ENCODE data around the gene MAP2K7. TPM values are rescaled to one million over a fixed set of nuclear protein-coding genes. Genes with fewer than 3 reads are reported as not detected.
A peak's percentile ranks its signal among the peaks of the same experiment; 100 is the strongest.

The MAP2K7 gene
- total RNA-seq, 1 experiment from 2014 or later: 8.3 TPM

DNA sequence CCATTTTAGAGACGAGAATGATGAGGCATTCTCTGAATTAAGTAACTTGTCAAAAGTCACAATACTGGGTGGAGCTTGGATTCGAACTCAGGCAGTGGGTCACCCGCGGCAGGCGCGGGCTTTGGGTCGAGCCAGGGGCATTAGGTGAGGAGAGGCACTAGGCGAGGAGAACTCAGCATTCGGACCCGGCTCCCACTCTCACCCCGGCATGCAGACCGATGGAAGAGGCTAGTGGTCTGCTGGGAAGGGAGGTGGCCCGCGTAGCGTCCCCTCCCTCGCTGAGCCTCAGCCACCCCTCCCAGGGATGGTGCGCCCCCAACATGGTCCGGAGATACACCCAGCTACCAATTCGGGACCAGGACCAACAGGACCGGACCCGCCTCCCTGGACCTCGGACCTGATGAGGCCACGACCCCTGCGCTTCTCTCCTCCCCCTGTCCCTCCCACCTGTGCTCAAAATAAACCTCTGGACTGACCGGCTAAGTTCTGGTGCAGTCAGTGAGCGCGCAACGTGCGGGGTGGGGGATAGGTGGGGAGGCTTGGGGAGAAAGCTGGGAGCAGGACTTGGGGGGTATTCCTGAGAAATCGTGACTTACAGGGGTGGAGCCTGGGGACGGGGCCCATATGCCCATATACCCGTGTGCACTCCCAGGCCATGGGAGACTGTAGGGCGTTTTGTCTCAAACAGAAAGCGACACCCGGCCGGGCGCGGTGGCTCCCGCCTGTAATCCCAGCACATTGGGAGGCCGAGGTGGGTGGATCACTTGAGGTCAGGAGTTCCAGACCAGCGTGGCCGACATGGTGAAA lies 15.1 kb downstream of the MAP2K7 start:
- no peak for DNase-seq (ENCODE audit: low read depth)

DNA sequence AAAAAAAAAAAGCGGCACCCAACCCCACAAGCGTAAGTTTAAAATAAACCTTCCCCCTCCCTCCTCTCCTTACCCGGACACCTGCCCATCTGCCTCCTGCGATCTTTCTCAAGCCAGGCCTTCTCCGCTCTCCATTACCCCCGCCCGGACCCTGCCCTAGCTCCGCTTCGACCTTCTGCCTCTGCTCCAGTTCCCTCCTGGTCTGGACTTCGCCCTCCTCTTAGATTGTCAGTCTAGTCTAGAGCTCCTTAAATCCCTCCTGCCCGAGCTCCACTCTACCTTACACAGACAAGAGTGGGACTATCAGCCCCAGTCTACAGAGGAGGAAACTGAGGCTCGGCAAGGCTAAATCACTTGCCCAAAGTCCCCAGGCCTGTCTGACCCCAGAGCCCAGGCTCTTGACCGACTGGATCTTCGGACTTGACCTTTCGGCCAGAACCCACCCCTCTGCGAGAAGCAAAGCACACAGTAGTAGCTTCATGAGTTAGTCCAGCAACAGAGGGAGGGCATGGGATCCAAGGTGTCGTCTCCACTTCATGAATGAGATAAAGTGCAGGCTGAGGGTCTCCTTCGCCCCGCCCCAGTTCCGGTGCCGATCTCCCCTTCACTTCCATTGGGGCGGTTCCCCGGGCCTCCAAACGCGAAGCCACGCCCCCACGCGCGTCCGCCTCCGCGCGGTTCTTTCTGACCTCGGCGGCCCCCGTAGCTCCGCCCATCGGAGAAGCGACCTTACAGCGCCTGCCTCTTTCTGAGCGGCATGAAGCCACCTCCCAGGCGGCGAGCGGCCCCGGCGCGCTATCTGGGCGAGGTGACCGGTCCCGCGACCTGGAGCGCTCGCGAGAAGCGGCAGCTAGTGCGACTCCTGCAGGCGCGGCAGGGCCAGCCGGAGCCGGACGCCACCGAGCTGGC lies 16.2 kb downstream of the MAP2K7 start, which contains the start of gene SNAPC2:
SNAPC2 (plus strand) TSS at position 729 of the 909 bp plus-strand sequence; CDS start at position 758, 29 bp downstream.
- DNase-seq (ENCODE audit: low read depth): peak; percentile 92

DNA sequence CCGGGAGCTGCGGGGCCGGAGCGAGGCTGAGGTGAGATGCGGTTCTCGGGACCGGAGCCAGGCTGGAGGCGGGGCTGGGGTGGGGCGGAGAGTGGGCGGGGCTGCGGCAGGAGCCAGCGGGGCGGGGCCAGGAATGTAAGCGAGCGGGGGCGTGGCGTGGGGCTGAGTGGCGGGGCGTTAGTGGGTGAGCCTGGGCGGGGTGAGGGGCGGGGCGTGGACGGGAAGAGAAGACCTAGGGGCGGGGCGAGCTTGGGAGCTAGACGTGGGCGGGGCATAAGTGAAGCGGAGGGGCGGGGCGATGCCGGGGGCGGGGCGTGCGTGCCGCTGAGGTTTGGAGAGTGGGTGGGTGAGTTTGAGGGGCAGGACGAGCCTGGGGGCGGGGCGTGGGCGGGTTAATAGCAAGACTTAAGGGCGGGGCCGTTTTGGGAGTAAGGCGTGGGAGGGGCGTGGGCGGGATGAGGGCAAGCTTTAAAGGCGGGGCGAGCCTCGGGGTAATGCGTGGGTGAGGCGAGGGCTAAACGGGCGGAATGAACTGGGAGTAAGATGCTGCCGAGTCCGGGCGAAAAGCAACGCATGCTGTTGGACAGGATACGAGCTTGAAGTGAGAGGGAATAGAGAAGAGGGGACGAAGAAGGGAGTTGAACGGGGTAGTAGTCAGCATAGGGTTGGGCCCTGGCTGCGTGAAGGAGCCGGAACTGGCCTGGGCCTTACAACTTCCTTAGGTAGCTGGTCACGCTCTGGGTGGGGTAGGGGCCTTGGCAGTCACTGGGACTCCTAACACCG lies 17.0 kb downstream of the MAP2K7 start:
- DNase-seq (ENCODE audit: low read depth): peak; percentile 92

DNA sequence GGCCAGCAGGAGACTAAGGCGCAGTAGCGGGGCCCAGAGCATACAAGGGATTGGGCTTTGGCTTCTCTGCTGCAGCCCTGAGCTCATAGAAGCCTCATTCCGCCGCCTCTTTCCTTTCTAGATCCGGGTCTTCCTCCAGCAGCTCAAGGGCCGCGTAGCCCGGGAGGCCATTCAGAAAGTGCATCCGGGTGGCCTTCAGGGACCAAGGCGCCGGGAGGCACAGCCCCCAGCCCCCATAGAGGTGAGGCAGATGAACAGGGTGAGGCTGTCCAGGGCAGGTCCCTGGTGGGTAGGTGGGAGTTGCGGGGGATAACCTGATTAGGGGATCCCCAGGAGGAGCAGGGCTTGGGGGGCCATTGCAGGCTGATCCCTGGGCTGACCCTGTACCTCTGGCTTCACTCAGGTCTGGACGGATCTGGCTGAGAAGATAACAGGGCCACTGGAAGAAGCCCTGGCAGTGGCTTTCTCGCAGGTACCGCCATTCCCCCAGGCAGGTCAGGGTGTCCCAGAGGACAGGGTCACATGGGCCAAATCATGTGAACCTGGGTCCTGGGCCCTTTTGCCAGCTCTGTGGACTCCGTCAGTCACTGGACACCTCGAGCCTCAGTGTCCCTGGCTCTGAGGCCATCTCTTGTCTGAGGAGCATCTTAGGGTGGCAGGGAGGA lies 17.8 kb downstream of the MAP2K7 start:
- DNase-seq (ENCODE audit: low read depth): no peak

DNA sequence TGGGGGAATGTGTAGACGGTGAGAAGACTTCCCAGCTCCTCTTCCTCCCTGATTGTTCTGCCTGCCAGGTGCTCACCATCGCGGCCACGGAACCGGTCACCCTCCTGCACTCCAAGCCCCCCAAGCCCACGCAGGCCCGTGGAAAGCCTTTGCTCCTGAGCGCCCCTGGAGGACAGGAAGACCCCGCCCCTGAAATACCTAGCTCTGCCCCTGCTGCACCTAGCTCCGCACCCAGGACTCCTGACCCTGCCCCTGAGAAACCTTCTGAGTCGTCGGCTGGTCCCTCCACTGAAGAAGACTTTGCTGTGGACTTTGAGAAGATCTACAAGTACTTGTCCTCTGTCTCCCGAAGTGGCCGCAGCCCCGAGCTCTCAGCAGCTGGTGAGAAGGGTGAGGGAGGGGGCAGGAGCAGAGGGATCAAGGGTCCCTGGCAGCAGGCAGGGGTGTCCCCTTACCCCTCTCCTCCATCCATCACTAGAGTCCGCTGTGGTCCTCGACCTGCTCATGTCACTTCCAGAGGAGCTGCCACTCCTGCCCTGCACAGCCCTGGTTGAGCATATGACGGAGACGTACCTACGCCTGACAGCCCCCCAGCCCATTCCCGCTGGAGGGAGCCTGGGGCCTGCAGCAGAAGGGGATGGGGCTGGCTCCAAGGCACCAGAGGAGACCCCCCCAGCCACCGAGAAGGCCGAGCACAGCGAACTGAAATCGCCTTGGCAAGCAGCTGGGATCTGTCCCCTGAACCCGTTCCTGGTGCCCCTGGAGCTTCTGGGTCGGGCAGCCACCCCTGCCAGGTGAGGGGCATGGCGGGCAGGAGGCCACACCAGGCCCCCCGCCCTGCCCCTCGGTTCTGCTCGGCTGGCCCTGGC lies 18.5 kb downstream of the MAP2K7 start:
- DNase-seq (ENCODE audit: low read depth): no peak

DNA sequence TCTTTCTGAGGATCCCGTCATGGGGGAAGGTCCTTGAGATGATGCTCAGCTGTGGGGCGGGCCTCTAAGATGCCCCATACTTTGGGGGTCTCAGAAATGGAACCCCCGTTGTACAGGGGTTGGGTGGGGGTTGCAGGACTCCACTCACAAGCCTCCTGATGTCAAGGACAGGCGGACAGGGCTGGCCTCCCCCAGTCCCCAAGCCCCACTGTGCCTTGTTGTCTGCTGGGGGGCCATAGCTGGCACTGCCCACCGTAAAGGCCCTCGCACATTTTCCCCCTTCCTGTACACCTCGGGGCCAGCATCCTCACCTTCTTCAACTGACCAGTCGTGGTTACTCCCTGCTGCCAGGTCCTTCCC lies 19.1 kb downstream of the MAP2K7 start:
- DNase-seq (ENCODE audit: low read depth): no peak

DNA sequence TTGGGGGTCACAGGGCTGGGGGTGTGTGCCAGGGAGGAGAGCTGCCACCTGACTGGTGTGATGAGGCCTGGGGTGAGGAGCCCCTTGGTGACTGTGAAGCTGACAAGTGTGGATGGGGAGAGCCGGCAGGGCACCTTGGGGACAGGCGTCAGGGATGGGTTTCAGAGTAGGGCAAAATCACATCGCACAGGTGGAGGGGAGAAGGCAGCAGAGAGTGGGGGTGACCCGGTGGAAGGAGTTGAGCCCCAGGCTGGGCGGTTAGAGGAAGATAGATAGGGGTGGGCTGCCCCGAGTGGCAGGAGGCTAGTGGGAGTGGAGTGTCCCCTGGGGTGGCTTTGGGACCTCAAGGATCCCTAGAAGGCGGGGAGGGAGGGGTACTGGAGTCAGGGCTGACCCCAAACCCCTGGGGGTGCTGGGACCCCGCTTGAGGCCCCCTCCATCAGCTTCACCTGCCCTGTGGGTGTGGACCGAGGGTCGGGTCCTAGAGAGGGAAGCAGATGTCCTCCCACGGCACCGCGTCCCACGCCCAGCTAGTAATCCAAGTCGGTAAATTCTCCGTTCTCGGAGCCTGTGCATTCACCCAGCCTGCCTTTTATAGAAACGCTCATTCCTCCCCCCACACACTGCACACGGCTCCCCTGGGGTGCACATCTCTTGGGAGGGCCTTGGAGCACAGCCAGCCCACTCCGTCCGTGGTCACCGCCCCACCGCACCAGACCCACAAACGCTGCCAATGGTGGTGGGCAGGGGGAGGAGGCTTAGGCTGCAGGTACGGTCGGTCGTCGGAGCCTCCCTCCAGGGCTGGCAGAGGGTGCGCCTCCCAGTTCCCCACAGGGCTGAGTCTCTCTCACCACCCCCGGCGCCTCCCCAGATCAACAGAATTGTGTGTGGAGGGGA lies 19.9 kb downstream of the MAP2K7 start:
- DNase-seq (ENCODE audit: low read depth): no peak

DNA sequence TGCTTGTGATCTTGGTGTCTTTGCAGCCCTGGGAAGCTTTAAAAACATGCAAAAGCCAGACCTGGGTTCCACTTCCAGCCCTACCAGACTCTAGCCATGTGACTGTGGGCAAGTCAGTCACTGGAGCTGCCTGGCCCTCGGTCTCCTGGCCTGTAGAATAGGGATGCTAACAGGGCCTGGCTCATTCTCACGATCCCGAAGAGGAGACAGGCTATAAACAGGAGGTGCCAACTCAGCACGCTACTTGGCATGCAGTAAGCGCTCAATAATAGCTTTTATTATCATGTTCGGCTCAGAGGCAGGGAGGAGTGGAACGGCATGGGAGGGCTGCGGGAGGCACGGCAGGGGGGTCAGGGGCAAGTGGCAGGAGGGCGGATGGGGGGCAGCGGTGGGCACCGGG lies 20.6 kb downstream of the MAP2K7 start:
- no peak for DNase-seq (ENCODE audit: low read depth)

DNA sequence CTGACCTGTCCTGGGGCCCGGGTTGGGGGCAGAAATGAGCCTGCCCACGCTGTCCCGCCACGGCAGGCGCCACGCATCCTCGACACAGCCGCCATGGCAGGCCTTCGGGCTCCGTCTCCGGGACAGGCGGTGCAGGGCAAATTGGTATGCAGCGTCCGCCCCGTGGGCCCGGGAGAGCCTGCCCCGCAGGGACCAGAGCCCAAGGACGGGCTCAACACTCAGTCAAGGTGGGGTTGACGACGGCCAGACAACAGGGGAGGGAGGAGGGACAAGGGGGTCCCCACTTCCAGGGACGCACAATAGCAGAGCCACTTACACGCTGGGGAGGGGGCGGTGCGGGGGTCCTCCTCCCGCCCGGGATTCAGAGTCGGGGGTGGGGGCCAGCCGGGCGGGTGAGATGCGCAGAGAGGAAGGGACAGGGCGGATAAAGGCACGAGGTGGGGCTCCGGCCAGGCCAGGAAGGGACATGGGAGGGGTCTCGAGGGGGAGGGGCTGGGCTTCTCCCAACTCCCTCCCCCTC lies 21.0 kb downstream of the MAP2K7 start:
- DNase-seq (ENCODE audit: low read depth): no peak

DNA sequence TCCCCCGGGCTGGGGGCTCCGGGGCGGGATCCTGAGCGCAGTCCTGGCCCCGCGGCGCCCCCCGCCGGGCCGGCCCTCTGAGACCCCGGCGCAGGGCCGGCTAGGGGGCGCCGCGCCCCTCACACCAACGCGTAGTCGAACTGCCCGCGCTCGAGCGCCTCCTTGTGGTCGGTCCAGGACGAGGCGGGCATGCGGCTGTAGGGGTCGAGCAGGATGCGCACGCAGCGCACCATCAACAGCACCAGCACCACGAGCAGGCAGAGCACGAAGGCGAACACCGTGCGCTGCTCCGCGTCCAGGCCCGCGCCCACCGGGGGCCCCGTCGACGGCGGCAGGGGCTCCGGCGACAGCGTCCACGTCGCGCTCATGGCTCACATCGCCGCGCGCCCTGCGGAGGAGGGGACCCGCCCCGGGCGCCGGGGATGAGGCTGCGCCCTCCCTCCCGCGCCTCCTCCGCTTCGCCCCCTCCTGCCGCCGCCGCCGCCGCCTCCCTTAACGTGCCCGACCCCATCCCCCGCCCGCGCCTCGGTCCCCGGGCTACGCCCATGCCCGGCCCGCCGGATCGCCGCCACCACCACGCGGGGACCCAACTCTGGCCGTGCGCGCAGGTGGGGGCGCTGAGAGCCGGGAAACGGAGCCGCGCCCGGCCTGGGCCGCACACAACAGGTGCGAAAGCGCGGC lies 21.6 kb downstream of the MAP2K7 start:
- DNase-seq (ENCODE audit: low read depth): peak; percentile 53

DNA sequence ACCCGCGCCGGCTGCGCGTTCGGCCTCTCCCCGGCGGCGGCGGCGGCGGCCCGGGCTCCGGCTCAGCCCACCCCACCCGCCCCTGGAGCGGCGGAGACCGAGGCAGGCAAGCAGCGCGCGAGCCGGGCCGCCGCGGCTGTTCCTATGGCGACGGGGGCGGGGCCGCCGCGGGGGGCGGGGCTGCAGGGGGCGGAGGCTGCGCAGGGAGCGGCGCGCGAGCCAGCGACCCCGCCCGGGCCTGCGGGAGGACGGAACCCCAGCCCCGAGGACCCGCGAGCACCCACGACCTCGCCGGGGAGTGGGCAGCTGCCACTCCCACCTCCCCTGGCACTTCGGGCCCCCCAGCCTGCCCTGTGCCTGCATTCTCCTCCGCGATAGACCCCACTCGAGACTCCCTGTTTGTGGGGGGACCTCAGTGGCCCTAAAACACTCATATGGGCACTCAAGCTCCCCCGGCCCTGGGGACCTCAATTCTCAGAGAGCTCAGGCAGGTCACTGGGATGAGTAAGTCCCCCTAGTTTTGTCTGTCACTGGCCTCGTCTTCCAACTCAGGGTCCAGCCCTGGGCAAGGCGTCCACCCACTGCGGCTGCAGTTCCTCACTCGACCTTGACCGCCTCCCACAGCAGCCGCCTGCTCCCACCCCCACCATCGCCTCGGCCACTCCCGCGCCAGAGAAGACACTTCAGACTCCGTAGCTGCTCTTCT lies 22.5 kb downstream of the MAP2K7 start, which contains the start of gene CTXN1:
CTXN1 (minus strand) TSS at position 115 of the 706 bp plus-strand sequence. CDS start 597 bp downstream, outside the sequence.
- DNase-seq (ENCODE audit: low read depth): peak; percentile 34

DNA sequence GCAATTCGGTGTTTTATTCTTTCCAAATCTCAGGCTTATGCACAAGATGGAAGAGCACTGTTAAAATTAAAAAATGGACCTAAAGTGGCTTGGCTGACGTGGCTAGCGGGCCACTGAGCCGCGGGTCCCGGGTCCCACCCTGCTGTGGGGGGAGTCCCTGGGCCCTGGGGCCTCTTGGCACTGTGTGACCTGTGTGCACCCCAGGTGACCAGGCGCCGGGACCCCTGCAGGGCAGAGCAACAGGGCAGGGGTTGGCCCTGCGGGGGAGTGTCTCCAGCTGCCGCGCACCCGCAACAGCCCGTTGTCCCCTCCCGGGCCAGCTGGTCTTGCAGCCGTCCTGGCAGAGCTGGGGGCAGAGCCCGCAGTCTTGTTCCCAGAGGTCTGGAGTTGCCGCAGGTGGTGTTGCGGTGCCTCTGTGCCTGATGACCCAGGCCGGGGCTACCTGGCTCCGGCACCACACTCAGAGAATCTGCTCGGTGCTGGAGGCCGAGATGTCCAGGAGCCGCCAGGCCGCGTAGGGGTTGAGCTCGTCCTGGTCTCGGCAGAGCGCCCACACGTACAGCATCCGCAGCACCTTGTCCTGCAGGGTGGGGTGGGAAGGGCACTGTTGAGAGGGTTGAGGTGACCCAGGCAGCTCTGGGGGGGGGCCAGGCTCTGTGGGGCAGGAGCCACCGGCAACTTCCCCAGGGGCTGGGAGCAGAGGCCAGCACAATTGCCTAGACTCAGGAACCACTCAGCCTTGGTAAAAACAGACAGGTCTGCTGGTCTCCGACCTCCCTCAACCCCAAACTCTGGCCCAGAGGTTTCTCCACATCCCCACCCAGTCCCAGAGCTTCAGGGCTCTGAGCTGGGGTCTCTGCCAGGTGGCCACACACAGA lies 23.3 kb downstream of the MAP2K7 start:
- no peak for DNase-seq (ENCODE audit: low read depth)

DNA sequence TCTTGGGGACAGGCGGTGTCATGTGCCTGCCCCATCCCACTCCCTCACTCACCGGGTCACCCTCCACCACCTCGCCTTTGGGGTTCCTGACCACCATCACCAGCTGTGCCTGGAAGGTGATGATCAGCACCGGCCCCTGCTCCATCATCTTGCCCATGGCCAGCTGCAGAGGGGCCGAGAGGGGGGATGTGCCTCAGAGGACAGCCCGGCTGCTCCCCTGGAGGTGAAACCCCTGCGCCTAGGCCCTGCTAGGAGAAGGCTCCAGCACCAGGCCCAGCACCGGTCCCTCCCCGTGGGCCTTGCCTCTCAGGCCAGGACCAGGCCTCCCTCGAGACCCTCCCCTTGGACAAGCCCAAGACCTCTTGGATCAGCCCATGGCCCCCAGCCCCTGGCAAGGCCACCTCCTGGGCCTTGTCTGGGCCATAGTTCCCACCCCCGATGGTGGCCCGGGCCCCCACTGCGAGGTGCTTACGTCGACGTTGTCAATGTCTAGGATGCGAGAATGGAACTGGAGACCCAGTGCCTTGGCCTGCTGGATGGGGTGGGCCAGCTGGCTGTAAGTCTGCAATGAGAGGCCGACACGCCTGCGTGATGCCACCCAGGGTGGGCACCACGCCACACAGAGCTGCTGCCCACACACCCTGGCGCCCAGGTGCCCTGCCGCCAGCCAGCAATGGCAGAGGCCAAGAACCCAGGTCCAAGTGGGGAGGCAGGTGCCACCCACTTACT lies 24.1 kb downstream of the MAP2K7 start:
- no peak for DNase-seq (ENCODE audit: low read depth)

DNA sequence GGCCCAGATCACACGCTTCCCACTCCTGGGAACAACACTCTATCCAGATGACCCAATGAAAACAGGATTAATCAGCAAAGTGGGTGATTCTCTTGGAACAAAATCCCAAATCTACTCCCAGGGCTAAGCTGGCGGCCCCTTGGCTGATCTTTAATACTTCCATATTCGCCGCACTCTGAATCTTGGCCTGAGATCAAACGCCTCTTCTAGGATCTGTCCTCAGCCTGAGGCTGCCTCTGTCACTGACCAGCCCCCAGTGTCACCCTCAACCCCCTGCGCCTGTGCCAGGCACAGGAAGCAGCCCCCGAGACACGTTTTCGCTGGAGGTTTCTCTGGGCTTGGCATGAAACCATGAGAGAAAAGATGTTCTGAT lies 24.6 kb downstream of the MAP2K7 start:
- DNase-seq (ENCODE audit: low read depth): no peak

DNA sequence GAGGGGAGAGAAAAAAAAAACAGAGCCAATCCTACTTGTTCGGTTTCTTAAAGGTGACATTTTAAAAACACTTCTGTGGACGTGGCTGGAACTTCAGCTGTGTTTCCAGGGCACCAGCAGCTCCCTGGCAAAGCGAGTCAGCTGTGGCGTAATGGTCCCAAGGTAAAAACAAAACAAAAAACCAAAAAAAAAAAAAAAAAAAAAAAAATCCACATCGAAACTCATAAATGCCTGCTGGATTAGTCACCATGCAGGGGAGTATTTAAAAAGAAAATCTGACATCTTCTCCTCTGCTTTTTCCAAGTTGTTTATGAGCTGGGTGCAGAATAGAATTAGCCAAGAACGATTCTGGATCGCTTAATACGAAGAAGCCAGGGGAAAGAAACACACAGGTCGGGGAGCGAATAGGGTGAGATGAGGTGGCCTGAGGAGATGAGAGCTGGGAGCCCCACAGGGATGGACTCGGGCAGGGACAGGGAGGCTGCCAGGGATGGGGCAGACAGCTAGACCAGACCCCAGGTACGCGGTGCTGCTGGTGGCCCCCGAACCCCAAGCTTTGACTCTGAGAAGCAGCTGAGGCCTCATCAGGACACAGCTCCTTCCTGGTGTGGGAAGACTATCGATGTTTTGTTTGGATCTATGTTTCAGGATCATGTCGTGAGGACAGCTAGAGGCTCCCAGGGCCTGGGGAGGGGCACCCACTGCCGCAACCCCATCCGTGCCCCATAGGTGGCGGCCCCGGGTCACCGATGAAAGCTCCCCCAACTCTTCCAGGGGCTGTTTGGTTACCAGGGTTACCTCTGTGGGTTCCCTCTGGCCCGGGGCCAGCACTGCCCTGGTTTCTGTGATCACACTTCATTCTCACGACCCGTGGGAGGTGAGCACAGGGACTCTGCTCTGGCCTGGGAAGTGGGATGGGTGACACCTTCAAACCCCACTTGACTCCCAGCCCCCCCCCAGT lies 25.3 kb downstream of the MAP2K7 start:
- DNase-seq (ENCODE audit: low read depth): peak; percentile 91
